ENCODE data around the gene GPR89A.

DNA sequence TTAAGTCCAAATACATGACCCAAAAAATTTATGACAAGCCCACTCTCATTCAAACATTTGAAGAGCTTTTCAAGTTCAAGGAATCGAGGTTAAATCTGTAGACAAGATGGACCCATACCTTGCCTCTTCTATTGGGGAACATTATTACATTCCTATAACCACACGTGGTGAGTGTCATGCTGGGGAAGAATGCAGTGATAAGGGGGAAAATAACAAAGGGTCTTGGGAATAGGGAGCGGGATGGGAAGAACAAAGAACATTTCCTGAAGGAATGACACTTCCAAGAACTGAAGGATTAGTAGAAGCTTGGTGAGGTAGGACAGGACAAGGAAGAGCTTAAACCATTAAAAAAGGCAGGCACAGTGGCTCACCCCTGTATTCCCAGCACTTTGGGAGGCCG, 80.5 kb downstream of the GPR89A start:
- TF ChIP-seq POLR2A (IDR thresholded peaks at IDR 0.05; ENCODE audit: extremely low read depth, insufficient read length) (no peak), MYC (IDR thresholded peaks at IDR 0.05; ENCODE audit: low read depth, low read length) (no peak)
- TF ChIP-seq, protein P1, sequence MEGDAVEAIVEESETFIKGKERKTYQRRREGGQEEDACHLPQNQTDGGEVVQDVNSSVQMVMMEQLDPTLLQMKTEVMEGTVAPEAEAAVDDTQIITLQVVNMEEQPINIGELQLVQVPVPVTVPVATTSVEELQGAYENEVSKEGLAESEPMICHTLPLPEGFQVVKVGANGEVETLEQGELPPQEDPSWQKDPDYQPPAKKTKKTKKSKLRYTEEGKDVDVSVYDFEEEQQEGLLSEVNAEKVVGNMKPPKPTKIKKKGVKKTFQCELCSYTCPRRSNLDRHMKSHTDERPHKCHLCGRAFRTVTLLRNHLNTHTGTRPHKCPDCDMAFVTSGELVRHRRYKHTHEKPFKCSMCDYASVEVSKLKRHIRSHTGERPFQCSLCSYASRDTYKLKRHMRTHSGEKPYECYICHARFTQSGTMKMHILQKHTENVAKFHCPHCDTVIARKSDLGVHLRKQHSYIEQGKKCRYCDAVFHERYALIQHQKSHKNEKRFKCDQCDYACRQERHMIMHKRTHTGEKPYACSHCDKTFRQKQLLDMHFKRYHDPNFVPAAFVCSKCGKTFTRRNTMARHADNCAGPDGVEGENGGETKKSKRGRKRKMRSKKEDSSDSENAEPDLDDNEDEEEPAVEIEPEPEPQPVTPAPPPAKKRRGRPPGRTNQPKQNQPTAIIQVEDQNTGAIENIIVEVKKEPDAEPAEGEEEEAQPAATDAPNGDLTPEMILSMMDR (IDR thresholded peaks at IDR 0.05; ENCODE audit: low read depth, low read length): no peak

All from NB4 (cell line).